HG03095 (cell line): ENCODE data around the gene DOK4.
"Not testable (repeated sequence)": the region's sequence is repeated elsewhere in the genome, so short reads cannot be mapped to it uniquely, and the experiment has no call there.

Experiments
- ATAC-seq: cut with Tn5 transposase; IDR thresholded peaks from one replicate; pipeline ENCODE4 v1.9.1; 2021; ENCODE audit warnings: moderate library complexity; ENCODE audit not compliant: unreplicated experiment

The DOK4 gene

DNA sequence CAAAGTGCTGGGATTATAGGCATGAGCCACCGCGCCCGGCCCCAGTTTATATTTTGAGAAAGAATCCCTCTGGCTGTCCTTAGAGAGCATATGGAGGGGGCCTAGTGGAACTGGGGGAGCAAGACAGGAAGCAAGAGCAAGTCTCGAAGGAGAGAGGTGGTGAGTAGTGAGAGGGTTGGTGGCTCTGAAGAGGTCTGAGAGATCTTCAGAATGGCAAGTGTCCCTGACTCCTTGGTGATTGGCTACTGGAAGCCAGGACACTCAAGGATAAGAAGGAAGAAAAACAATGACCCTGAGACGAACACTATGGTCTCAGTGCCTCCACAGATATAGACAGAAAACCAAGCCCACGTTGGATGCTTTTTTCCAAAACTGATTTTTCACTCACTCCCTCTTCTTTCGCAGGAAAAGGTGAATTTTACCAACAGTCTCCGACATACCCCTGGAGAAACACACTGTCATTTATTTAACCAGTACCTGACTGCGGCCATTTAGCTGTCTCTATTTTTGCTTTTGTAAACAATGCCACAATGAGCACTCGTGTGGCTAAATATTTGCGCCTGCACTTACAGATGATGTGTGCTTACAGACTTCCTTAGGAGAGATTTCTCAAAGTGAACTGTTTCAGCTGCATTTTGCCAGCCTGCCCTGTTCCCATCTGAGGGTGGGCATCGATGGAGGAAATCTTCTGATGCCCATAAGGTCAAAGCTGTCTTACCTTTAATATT is 15.9 kb upstream of the DOK4 start:
- no peak for ATAC-seq

DNA sequence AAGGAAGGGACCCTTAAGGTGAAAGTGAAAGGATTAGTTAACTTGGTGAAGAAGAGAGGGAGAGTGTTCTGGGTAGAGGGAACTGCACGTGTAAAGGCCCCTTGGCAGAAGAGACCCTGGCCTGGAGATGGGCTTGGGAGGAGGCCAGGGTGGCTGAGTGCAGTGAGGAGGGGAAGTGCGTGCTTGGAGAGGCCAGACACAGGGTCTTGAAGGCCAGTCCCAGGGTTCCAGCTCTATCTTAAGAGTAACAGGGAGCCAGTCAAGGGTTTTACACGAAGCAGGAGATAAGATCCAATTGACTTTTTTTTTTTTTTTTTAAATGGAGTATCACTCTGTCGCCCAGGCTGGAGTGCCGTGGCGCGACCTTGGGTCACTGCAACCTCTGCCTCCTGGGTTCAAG is 15.2 kb upstream of the DOK4 start:
- ATAC-seq, result no peak

DNA sequence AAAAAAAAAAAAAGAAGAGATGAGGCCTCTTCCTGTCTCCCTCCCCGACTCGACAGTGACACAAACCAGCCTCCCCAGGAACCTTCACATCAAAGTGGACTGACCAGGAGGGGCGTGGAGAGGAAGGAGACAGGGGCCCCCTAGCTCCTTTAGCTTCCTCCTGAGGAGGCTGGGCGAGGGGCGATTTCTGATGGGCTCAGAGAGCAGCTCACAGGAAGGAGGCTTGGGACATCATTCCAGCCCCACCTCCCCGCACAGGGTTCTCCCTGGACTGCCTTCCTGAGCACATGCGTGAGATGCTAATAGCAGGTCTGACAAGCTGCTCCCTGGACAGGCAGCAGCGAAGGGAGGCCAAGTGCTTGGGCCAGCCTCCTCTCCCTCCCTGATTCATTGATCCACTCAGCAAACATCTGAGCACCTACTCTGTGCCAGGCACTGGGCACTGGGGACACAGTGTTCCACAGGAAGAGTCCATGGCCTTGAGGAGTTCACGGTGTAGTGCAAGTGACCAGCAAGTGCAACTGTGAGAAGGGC is 14.4 kb upstream of the DOK4 start:
- no peak for ATAC-seq

DNA sequence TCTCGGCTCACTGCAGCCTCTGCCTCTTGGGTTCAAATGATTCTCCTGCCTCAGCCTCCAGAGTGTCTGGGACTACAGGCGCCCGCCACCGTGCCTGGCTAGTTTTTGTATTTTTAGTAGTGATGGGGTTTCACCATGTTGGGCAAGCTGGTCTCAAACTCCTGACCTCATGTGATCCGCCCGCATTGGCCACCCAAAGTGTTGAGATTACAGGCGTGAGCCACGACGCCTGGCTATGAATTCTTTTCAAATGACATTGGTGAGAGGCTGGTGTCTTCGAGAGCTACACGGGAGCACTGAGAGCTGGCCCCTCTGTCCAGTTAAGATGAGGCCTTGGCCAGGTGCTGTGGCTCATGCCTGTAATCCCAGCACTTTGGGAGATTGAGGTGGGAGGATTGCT is 13.6 kb upstream of the DOK4 start:
- not testable (repeated sequence) for ATAC-seq

DNA sequence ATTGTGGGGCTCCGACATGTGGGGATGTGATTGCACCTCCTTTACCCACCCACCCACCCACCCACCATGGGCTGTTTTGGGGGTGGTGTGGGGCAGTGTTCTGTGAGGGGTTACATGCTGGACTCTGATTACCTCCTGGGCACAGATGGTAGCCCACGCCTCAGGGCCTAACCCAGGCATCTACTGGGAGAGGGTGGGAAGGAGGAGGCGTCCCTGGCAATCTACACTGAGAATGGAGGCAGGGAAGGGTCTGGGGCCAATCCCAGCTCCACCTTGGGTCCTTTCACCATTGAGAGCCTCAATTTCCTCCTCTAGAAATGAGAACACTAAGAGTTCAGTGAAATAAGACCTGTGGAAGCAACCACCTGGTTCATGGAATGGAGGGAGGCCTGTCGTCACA is 11.7 kb upstream of the DOK4 start:
- no peak for ATAC-seq

DNA sequence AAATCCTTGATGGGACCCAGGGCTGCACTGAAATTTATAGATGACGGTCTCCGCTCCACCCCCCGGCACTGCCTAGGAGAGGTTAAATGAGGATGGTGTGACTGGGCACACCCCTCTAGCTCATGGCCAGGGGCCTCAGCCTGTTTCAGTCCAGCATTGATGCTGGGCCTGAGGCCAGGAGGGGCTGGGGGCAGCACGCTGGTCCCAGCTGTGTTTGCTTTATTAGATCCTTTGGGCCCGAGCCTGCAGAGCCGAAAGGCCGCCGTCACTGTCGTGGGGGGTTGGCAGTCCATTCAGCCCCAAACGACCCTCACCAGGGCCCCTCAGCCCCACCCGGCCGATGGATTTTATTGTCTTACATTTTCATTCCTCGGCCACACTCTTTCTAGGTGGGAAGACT is 10.8 kb upstream of the DOK4 start:
- no peak for ATAC-seq

DNA sequence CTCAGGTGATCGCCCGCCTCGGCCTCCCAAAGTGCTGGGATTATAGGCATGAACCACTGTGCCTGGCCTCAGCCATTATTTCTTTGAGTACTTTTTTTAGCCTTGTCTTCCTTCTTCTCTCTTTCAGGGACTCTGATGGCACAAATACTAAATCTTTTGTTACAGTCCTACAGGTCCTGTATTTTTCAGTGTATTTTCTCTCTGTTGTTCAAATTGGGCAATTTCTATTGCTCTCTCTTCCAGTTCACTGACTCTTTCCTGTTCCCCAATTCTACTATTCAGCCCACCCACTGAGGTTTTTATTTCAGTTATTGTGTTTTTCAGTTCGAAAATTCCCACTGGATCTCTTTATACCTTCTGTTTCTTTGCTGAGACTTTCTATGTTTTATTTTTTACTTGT is 7.5 kb upstream of the DOK4 start:
- no peak for ATAC-seq

DNA sequence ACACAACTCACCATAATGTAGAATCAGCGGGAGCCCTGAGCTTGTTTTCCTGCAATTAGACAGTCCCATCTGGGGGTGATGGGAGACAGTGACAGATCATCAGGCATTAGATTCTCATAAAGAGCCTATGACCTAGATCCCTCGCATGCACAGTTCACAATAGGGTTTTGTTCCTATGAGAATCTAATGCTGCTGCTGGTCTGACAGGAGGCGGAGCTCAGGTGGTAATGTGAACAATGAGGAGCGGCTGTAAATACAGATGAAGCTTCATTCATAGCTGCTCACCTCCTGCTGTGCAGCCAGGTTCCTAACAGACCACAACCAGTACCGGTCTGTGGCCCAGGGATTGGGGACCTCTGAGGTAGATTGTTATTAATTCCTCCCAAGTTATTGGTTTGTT is 2.9 kb upstream of the DOK4 start:
- ATAC-seq, result no peak

DNA sequence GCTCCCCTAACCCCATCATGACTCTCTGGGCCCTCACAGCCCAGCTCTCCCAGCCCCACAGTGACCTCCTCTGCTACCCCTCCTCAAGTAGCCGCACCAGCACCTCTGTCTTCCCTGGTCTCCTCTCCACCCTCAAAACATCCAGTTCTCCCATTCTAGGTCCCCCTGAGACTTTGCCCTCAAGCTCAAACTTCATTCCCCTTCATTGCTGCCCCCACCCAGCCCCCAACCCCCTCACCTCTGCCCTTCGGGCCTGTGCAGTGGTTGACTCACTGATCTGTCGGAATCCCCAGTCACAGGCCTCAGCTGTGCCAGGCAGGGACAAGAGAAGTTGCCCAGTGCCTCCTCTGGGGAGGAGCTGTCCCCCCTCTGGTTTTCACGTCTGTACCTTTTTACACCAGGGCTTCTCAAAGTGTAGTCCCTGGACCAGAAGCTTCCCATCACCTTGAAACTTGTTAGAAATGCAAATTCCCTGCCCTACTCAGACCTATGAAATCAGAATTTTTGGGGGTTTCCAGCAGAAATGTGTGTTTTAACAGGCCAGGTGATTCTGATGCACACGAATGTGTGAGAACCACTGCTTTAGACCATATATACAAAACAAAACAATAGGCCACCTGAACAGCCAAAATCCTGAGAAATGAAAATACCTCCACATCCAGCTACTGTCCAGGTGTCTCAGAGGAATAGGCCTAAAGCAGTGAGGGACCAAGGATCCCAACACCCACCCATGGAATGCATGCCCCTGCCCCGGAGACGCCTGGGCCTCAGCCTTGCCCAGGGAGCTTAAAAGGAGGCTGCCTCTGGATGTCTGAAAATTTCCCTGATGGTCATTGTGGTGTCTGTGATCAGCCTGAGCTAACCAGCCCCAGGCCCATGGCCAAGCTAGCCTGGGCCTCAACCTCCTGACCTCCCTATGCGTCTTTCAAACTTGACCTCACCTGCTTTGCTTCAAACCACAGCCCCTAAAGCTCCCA is 853 bp upstream of the DOK4 start:
- ATAC-seq, result no peak

DNA sequence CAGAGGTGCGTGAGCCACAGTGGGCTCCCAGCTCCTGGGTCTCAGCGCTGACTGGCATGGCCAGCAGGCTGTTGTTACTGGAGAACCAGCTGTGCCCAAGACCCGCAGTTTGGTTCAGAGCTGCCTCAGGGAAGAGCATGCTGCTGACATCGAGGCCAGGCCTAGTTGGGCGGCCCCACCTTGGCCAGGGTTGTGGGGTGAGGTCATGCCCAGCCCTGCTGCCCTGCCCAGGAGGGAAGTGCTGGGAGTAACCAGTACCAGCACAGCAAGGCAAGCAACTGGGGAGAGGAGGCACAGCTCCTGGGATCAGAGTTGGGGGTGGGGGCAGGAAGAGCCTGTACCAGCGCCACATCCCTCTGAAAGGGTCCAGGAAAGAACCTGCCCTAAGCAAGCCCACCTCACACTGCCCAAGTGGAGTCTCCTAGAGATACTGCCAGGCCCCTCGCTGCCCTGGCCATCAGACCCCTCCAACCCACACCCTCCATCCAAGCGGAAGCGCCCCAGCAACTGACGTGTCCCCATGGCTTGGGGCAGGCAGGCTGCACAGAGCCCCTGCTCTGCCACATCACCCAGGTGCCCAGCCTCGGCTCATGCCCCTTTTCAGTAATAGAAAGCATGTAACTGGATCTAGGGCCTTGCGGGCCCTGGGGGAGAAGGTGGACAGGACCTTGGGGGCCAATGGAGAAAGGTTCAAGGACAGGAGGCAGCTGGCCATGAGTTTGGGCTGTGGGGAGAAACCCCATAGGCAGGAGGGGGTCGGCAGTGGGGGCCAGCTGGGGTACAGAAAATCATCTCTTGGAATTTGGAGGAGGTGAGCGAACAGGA is 990 bp downstream of the DOK4 start:
- ATAC-seq, result no peak

DNA sequence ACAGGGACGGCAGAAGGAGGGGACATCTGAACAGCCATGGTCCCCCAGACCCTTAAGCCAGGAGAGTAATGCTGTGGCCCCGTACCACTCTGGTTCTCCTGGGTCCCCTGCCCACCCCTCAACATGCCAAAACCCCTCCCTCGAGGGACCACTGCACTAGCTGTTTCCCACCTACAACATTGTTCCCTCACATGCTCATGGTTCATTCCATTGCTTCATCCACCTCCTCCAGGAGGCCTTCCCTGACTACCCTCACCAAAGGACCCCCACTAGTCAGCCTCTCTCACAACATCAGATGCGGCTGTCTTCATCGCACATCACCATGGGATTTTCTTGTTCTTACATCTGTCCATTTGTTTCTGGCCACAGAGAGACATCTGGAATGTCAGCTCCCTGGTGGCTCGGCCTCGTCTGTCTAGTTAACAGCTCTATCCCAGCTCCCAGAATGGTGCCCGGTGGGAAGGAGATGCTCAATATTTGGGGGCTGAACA is 1.7 kb downstream of the DOK4 start:
- ATAC-seq, result no peak

DNA sequence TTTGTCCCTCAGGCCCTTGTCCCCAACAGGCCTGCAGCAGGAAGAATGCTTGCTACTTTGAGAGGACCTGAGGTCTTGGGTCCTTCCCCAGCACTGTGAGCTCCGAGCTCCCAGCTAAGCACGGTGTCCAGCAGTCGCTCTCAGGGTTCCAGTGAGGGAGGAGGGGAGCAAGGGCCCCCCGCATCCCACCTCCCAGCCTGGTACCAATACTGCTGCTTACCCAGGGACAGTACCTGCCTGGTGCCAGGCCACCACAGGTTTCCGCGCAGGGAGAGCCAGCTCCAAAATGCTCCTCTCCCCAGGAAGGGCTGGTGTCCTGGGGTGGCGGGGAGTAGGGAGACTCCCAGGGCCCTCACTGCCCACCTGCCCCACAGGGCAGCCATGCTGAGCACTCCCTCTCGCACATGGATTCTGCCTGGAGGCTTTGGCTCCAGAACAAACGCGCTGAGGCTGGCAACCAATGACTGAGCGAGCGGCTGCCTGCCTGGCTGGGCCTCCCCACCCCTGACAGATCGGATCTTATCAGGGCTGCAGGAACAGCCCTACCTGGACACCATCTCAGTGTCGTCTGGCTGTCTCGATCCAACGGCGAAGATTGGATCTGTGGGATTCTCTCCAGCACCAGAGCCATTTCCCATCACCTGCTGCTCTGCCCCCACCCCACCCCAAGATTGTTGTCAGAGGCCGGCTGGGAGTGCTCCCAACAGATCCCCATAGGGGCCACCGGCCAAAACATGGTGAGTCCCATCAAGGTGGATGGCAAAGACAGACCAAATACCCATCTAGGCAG is 2.4 kb downstream of the DOK4 start:
- ATAC-seq, result no peak

DNA sequence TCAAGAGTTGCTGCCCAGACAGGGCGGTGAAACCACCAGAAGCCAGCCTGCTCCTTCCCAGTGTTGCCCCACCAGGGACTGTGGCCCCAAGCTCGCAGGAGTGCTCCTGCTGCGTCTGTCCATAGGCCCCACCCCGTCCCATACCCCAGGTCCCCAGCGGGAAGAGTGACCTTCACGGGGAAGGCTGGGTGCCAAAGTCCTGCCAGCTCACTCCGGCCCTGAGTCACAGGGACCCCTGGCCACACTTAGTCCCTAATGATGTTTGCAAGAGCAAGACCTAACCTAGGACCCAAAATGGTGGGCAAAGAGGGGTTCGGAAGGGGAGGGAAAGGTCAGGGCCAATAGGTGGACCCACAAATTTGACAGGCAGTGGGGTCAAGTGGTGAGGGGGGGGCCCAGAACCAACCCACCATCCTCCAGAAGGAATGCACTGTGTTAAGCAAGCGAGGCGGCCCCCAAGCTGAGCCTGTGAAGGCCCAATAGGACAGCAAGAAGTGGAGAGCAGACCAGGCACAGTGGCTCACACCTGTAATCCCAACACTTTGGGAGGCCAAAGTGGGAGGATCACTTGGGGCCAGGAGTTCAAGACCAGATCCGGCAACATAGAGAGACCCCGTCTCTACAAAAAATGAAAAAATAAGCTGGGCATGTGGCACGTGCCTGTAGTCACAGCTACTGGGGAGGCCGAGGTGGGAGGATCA is 3.3 kb downstream of the DOK4 start:
- ATAC-seq, result no peak

DNA sequence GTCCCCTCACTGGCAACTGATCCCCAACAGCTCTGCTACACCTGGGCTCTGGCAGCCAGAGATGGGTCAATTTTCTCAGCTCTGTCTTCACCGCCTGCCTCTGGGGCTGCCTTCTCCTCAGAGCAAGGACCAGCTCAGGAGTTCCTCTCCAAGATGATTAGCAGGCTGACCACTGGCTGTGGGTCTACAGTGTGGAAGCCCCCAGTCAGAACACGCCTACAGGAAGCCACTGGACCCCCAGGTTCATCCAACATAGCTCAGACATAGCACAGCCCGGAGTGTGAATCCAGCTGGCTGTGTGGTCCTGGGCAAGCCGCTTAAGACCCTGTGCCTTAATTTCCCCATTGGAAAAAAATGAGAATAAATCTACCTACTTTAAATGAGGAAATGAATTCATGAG is 4.9 kb downstream of the DOK4 start:
- ATAC-seq, result no peak

DNA sequence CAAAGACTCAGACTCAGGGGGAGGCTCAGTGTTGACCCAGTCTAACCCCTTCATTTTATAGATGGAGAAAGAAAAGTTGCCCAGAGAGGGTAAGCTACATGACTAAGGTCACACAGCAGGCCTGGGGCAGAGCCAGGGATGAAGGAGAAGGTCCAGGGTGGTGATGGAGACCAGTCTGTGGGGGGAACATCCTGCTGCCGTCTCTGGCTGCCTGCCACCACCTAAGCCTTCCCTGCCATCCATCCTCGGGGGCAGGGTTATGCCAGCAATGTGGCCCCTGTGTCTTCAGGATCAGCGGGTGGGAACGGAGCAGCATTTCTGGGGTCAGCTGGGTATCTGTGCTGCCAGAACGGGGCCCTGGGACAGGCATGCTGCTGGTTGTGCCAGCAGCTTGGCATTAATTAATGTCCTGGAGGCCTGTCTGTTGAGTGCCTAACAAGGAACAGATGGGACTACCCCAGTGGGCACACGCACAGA is 5.5 kb downstream of the DOK4 start:
- no peak for ATAC-seq

DNA sequence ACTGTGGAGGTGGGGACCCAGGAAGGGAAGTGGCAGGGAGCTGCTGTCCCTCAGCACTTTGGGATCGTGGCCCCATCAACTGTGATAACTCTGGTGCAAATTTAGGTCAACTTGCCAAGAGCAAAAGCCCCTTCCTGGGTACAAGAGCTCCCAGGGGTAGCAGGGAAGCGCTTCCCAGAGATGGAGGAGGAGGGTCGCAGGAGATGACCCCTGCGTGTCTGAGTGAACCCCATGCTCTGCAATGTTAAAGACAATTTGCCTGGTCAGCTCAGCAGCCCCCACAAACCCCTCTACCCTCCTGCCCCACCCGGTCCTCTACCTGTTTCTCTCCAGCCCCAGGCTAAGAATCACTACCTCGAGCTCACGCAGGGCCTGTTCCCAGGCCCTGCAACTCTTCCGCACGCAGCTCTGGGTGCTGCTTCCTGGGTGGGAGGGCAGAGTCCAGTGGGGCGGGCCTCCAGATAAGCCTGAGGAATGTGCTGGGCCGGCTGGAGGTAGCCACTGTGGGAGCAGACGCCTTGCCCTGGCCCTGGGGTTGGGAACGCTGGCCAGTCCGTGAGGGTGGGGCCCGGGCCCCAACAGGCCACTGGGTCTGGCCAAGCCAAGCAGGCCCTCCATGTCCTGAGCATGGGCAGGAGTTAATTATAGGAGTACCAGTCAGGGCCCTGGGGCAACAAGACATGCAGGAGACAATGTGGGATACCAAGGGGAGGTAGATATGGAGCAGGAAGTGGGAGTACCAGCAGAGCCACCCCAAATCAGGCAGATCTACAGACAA is 6.1 kb downstream of the DOK4 start:
- no peak for ATAC-seq

DNA sequence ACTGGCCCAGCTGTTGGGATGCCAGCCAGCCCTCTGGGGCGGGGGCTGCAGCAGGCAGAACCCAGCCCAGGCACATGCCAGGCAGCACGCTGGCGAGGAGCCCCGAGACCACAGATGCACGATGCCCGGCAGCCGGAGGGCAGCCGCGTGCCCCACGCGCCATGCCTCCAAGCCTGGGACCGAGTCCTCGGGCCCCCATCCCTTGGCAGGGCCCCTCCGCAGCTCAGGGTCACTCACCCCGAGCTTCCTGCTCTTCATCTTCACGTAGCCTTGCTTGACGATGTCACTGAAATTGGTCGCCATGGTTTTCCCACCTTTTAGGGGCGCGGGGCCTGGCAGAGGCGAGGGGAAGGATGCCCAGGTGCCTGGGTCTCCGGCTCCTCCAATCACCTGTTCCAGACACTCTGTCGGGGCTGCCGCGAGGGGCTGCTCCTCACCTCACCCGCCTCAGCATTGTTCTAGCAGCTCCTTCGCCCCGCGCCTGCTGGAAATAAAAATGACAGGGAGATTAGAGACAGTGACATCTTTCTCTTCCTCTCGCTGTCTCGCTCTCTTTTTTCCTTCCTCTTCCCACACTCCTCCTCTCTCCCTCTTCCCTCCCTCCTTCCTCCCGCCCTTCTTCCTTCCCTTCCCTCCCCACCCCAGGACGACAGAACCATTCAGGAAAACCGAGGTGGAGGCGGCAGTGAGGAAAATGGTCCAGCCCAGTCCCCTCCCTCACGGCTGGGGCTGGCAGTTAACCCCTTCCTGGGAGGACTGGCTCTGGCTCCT is 6.9 kb downstream of the DOK4 start:
- ATAC-seq, result no peak
